Ureter (tissue), 1 donor: Measurements from ENCODE around the gene CXCL3. TPM values are rescaled to one million over a fixed set of nuclear protein-coding genes. Genes with fewer than 3 reads are reported as not detected.

Experiments
- DNase-seq: peaks from one replicate; pipeline ENCODE4 v3.0.0-alpha.2; 2020; ENCODE audit warnings: low spot score
- total RNA-seq: library from RNA; stranded (reverse); gene quantifications from one replicate; pipeline ENCODE4 v1.2.4, GENCODE V29; 2023
- donor health status: DM: yes; HTN: yes; CAD: no.

The CXCL3 gene
- total RNA-seq, 1 donor from 2014 or later: not detected

DNA sequence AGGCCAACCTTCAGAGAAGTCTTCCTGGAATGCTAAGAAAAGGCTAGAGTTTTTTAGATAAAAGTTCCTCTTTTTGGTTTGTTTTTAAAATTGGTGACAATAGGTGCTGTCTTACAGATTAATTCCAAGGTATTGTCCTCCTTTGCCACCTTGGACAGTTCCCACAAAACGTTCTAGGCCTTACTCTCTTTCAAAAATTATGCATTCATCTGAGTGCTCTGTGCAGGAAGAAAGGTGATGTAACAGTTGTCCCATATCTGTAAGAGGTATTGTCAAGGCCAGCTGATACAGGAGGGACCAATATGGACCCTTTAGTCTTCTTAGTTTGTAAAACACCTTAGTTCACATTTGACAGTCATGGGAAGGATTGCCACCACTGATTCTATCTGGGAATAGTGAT lies 24.2 kb downstream of the CXCL3 start:
- no peak for DNase-seq

DNA sequence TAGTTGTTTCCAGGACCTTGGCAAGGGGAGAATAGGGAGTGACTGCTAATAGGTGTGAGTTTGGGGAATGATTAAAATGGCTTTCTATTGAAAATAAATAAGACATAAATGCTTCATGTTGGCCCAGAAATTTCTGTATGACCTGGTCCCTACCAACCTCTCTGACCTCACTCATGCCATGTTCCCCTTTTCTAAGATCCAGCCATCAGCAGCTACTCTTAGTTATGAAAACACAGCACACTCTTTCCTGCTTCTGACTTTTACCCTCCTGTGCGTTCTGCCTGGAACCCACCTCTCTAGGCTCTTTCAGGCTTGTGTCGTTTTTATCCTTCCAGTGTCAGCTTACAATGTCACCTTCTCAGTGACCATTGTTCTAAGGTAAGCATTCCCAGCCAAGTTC lies 25.2 kb downstream of the CXCL3 start:
- no peak for DNase-seq

DNA sequence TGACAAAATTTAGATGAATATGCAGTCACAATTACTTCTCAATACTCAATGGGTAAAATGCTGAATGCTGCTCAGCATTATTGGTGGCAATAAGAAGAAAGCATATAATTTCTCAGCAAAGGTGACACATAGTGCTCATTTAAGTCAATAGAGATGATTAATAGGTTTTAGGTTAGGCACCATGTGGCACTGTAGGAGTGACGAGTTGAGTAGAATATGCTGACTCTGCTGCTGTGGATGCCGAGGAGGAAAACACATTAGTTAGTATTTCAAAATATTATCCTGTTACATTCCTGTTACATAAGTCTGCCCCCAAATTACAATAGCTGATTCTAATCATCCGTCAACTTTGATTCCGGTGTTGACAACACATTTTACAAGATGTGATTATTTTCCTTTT lies 26.4 kb downstream of the CXCL3 start:
- DNase-seq: no peak

DNA sequence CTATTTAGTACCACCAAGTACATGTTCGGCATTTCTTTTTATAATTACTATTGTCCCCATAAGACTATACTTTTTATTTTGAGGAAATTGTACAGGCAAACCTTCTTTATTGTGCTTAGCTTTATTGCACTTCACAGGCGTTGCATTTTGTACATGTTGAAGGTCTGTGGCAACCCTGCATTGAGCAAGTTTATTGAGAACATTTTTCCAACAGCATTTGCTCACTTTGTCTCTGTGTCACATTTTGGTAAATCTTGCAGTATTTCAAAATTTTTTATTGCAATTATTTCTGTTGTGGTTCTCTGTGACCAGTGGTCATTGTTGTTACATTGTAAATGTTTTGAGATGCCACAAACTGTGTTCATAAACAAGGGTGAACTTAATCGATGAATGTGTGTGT lies 29.2 kb downstream of the CXCL3 start:
- no peak for DNase-seq

DNA sequence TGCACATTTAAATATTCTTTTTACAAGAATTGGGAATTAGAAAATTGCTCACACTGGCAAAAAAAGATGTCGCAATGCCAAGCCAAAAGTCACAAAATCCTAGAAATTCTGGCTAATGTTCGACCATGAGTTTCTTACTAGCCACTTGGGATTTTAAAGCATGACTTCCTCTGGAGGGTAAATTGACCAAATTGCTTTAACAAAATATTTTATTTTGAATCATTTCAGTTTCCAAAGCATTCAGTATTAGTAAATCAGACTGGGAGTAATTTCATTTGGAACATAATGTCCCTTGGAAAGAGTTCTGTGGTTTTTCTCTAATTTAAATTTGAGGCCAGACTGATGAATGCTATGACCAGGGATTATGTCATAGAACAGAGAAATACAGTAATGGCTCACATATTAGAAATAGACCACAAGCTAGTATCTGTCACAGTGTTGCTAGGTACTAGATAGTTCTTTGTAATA lies 32.4 kb downstream of the CXCL3 start:
- DNase-seq: no peak

DNA sequence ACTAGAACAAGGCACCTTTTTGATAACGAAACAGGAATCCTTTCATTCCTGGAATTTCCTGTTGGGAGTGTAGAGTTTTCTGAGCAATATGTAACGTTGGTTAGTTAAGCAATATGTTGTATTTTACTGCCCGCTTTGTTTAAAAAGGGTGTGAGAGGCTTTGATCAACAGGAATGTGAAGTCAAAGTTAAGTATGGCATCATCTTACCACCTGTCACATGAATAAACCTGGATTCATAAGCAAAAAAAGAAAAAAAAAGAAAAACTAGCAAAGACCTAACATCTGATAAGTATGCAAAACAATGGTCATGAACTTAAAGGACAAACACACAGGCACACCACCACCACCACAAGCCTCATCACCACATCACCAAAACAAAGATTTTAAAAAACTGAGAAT lies 33.0 kb downstream of the CXCL3 start:
- DNase-seq: no peak

DNA sequence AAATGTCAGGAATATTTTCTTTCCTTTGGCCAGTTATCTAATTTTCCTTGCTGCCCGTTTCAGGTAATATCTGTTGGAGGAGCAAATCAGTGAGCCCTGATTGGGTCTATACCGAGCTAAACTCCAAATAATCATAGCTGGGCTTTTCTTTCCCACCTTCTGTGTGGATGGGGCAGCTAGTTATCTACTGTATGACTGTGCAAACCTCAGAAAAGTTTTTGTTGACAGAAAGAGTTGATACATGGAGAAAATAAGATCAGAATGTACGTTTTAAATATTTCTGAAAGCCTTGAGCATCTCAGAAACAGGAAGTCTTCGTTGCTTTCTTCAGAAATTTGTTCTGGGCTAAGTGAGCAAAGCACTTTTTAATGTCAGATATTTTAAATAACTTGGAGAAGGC lies 33.8 kb downstream of the CXCL3 start:
- DNase-seq: no peak

DNA sequence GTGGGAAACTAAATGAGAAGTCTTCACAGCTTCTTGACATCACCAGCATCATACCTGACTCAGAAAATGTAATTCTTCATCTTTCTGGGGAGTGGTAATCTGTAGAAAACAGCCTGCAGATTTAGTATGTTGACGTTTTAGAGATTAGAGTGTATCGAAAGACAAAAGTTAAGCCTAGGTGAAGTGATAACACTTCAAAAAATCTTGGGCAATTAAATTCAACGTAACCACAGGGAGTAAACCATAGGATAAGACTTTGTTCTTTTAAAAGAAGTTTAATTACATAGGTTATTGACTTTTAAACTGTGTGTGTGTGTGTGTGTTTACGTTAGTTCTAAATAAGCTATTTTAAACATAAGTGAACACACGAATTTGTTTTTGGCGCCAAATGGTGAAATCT lies 38.2 kb downstream of the CXCL3 start:
- DNase-seq: no peak

DNA sequence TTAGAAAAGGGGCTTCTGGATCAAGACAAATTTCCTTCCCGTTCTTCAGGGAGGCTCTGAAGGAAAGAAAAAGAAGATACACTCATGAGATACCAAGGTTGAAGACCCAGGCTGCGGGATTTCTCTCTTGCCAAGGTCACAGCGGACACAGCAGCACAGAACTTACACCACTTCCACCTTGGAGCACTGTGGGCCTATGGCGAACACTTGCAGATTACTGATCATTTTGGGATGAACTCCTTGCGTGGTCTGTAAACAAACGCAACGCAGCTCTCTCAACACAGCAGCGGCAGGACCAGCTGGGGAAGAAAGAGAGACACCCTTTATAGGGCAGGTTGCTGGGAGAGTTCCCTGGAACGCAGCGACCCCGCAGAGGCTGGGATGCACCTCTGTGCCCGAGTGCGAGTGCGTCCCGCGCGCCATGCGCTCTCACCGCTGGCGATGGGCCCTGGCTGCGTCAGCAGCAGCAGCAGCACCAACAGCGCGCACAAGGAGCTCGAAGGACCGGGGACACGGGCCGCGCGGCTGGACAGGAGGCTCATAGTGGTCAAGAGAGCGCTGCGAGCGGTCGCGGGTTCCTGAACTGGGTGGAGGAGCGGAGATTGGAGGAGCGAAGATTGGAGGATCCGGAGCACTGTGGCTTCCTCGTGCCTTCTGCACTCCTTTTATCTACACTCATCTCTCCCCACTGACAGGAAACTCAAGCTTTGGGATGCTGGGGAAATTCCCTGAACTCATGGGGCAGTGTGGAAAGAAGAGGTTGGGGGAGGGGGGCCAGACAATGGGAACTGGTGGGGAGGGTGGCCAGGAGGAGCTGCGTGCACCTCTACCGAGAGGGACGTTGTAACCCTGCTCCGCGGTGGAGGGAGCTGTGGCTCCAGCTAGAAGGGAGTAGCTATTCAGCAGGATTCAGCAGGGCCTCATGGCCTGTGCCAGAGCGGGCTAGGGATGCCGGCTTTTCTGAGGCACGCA lies 40.2 kb downstream of the CXCL3 start, which contains the start of gene CXCL5:
CXCL5 (minus strand) TSS at position 638 of the 972 bp plus-strand sequence; CDS start at position 542, 96 bp downstream.
- DNase-seq: no peak

DNA sequence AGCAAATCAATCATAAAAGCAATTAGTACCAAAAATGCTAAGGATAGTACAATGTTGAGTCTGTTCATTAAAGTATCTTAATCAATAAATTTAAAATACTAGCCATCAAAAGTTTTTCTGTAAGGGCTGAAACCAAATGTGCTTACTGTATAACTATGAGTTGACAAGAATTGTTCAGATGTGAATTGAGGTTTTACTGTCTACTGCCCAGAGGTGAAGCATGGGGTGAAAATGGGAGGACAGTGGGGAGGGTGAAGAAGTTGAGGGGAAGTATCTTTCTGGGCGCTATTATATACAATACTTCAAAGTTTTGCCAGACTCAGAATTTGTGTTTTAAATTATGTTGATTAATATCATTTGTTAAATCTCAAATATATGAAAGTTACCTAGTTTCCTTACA lies 46.4 kb downstream of the CXCL3 start:
- DNase-seq: no peak

DNA sequence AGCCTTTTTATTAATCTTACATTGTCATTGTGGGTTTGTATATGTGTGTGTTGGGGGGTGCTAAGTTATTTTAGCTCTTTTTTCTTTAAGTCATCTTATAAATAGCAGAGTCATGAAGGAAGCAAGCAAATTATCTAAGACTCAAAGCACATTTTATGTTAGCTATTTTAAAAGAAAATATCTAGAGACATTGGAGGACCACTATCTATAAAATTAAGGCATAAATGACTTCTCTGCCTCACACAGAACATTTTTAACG lies 46.8 kb downstream of the CXCL3 start:
- DNase-seq: no peak

DNA sequence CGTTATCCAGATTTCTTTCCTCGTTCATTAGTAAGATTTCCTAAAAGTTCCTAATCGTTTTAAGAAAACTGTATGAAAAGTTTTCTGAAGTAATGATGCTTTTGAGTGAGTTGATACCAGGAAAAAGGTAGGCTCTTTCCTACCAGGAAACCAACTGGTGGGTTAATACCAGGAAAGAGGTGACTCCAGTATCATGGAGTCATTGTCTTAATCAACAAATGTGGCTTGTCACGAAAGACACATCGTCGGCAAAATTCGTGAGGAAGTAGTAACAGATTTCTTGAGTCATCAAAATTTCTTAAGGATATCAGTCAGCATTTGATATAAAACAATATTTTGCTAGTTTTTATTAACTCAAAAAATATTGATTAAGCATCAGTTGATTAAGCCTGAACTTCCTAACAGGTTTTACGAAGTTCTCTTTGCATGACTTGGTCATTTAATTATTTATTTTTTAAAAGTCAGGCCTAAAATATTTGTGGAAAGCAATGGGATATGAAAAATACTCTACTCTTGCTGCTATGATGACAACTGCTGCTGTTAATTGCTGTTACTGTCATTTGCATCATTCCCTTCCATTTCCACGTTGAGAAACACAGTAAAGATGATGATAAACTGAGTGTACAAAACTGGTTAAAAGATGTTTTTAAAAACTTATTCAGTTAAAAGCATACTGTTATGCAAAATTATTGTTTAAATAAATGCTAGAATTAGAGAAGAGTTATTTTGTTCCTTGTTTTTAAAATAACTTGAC lies 47.3 kb downstream of the CXCL3 start:
- no peak for DNase-seq

DNA sequence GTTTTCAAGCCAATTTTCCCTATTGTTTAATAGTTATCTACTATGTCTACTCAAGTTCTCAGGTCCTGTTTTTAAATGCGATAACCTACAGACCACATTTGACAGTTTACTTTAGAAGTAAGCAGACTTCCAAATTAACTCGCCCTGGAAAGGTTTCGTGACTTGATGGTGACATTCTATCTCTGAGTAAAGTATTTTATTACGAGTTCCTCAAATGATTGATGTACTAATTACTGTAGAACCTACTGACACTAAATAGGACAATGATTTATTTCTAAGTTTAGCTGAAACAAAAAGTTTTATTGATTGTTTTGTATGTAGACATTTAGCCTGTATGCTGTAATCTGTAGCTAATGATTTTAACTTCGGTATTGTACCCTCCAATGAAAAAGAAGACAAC lies 48.6 kb downstream of the CXCL3 start:
- no peak for DNase-seq

DNA sequence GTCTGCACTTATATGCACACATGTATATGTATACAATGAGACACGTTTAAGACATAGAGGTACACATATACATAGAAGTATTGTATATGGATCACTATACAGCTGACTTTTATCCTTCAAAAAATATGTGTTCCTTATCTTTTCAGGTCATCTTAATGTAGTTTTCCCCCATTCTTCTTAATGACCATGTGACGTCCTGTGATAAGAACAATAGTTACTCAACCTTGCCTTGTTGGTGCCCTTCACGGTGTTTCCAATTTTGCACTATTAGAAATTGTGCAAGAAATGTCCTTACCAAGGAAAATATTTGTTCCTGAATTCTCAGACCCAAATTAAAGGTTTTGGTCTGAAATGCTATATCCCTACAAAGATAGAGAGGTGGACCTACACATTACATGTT lies 49.5 kb downstream of the CXCL3 start:
- no peak for DNase-seq

DNA sequence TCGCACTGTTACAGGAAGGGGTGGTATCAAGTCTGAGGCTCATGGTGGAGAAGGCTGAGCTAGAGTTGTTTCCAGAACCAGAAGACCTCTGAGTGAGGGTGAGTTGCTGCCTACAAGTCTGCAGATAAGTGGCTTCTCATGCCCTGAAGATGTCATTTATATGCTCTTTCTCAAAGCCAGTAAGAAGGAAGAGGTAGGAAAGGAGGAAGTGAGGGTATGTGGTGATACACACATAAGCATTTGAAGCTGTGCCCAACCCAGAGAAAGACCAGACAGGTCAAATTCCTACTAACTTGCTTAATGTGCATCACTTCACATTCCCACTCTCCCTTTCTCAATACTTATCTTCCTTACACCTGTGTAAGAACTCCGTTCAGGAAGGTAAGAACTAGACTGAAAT lies 50.4 kb downstream of the CXCL3 start, which contains the start of gene PPBP:
PPBP (minus strand) TSS at position 130 of the 400 bp plus-strand sequence; CDS start at position 43, 87 bp downstream.
- no peak for DNase-seq

Other genes starting within 250 kb of the CXCL3 start
- 0.73 TPM for gene CXCL6, start 202.0 kb downstream of the CXCL3 start, total RNA-seq
- not detected for gene PF4V1, start 185.4 kb downstream of the CXCL3 start, total RNA-seq
- gene CXCL1, start 169.3 kb downstream of the CXCL3 start, total RNA-seq: 0.55 TPM
- not detected for gene PF4, start 56.7 kb downstream of the CXCL3 start, total RNA-seq
- gene PPBP, start 50.5 kb downstream of the CXCL3 start, total RNA-seq: not detected
- gene CXCL5, start 40.0 kb downstream of the CXCL3 start, total RNA-seq: not detected
- gene CXCL2, start 60.5 kb upstream of the CXCL3 start, total RNA-seq: 3.3 TPM
- gene MTHFD2L, start 119.4 kb upstream of the CXCL3 start, total RNA-seq: 15.9 TPM